T-helper 22 cell (primary cell): Measurements from ENCODE around the gene POT1.

Source experiments
- DNase-seq: peaks from one replicate; pipeline ENCODE4 v3.0.0-alpha.2; 2020; ENCODE audit warnings: low read depth

The POT1 gene

GRCh38 chr7:124801330-124801895 lies 128.2 kb downstream of the POT1 start:
- no peak for DNase-seq

- DNase-seq = no peak
Measured at GRCh38 chr7:124800386-124800785, 129.2 kb downstream of the POT1 start.

DNA sequence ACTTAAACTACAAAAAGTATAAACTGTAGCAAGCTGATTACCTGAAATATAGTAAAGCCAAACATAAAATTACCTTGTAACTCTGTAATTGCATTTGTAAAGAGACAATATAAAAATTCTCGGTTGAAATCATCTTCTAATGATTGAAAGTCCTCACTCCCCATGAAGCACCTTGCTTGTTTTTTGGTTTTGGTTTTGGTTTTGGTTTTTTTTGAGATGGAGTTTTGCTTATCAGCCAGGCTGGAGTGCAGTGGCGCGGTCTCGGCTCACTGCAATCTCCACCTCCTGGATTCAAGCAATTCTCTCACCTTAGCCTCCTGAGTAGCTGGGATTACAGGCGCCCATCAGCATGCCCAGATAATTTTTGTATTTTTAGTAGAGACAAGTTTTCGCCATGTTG lies 130.2 kb downstream of the POT1 start:
- no peak for DNase-seq

- DNase-seq = no peak
Measured at GRCh38 chr7:124796771-124797170, 132.9 kb downstream of the POT1 start.

GRCh38 chr7:124792696-124793095 lies 136.9 kb downstream of the POT1 start:
- no peak for DNase-seq

GRCh38 chr7:124792002-124792401 lies 137.6 kb downstream of the POT1 start:
- no peak for DNase-seq

DNA sequence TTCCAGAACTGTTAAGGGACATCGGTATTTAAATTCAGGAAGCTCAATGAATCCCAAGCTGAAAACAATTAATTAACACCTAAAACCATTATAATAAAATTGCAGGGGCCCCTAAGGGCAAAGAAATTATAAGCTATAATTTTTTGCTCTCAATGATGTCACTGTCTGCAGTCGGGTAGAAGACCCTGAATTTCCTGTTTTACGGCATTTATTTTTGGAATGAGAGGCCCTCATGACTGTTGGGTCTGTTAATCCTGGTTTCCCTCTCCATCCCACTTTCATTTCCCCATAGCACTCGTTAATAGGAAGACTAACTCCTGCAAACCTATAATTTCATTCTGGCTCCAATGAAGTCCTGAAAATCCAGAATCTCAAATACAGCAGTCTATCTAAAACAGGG lies 138.2 kb downstream of the POT1 start:
- no peak for DNase-seq

DNA sequence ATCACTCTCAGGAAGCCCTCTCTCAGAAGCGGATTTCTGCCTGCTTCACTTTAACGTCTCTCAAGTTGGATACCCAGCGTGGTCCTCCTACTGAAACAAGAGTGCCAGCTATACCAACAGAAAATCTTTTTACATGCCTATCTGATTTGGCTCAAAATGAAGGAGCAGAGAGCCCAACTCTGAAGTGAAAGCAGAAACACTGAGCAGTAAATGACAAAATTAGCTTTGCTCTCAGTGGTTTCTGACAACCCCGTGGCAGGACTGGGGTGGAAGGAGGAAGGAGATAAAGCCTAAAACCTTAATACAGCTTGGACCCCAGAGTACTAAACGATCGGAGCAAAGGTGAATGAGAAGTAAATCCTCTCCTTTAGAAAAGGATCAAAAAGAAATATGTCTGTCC lies 139.0 kb downstream of the POT1 start:
- DNase-seq = no peak

DNA sequence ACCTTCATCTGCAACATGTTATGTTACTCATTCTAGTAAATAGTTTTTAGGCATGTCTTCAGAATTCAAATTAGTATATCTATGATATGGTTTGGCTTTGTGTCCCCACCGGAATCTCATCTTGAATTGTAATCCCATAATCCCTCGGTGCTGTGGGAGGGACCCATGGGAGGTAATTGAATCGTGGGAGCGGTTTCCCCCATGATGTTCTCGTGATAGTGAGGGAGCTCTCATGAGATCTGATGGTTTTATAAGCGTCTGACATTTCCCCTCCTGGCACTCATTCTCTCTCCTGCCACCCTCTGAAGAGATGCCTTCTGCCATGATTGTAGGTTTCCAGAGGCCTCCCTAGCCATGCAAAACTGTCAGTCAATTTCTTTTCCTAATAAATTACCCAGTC lies 143.6 kb downstream of the POT1 start:
- DNase-seq = no peak

DNA sequence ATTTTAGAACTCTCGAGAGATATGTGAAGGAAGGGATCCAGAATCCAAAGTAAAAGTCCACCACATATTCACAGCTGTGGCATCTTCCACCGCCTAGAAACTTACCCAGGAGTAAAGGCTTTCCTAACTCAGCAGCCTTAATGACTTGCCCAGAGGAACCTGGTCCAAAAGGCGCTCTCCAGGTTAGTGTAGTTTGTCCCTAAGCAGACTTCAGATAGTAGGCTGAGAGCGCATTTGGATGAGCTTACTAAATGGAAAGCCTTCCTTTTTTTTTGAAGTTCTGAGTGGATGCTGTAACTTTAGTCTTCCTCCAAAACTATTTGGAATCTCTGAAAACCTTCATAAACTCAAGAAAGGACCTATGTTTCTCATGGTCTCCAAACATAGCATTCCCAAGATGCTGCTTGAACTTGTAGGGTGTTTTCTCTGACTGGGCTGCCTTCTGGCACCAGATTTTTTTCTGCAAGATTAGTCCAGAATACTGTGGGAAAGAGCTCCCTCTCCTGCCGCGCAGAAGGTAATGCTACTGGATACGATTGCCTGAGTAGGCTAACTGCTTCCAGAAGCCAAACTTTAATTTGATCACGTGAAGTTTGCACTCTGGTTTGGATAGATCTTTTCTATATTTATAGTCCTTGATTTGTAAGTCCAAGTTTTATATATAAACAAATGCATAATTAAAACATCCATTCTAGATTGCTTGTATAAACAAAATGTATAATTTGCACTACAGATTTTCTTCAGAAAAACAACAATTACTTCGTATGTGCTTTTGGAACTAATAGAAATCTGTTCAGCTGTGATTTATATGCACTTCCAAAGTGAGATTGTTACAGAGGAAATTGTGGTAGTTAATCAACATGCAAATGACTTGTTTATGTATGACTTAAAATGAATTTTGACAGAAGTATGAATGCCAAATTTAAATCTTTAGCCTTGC lies 144.5 kb downstream of the POT1 start:
- no peak for DNase-seq

DNA sequence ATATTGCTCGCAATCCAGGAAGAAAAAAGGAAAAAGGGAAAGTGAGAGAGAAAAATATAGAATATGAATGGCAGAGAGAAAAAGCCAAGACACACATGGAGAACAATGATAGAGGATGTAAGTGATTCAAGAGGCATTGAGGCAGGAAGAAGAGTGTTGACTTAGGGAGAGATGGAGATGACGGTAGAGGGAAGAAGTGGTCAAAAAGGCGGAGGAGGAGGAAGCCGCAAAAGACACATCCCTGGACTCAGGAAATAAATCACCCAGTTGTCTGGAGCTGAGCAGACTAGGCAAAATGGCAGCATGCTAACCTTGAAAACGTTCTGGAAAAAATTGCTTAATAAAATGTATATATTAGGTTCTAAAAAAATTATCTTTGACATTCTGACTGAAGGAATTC lies 146.4 kb downstream of the POT1 start:
- DNase-seq = no peak

DNA sequence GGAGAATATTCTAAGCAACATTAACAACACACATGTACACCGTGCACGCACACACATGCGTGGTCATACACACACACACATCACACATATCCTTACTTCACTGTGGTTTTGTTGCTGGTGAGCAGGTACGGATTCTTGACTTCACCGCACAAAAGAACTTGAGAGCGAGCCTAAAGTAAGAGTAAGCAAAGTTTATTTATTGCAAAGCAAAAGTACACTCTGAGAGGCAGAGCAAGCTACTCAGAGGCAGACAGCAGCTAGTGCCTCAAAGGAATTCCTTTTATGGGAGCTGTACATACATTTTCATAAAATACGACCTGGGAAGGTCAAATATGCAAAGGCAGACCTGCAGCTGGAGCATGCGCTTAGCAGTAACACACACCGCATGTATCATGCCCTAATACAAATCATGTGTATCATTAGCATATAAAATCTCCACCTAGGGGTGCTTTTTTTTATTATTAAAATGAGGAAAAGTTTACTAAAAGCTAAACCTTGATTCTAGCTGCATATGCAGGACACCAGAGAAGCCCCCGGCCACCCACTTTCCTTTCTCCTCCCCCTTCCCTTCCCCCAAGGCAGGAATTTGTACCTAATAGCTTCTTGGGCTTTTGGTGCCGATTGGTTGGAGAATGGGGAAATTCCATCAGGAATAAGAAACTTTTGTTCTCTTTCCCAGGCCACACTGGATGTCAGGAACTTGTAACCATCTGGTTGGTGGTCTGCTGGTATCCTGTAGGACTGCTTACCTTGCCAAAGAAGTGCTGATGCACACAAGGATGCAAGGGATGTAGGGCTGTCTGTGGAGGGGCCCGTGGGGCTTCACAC lies 147.5 kb downstream of the POT1 start:
- no peak for DNase-seq

DNA sequence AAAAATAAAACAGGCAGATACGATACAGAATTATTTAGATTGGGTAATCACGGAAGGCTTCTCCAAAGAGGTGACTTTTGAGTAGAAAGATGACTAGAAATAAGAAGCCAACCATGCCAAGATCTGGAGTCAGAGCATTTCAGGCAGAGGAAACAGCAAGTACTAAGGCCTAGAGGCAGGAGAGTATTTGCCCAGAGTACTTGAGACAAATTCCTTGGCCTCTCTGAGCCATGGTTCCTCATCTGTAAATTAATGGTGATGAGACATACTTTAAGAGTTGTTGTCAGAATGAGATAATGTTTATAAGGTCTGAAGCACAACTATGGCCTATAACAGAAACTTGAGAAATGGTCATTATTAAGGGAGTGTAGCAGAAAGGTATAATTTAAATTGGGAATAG lies 148.2 kb downstream of the POT1 start:
- DNase-seq = no peak

- DNase-seq = no peak
Measured at GRCh38 chr7:124780608-124781007, 149.0 kb downstream of the POT1 start.

GRCh38 chr7:124780056-124780455 lies 149.6 kb downstream of the POT1 start:
- DNase-seq = no peak

GRCh38 chr7:124779620-124780019 lies 150.0 kb downstream of the POT1 start:
- DNase-seq = no peak

- no peak for DNase-seq
Measured at GRCh38 chr7:124779194-124779593, 150.4 kb downstream of the POT1 start.

- DNase-seq = no peak
Measured at GRCh38 chr7:124777268-124777667, 152.4 kb downstream of the POT1 start.

DNA sequence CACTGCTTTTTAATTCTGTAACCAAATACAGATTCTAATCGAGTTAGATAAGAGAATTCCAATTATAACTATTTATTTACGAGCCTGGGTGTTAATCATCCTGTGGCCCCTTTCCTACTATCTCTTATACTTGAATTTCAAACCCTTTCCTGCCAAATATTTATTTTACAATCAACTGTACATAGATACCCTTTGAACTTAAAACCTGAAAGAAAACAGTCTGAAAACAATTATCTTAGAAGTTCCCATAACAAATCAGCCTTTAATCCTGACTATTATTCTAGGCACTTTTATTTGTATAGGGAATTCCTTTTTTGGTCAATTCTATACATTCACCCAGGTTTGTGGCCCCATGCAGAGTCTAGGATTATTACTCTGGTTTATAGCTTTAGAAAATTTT lies 153.5 kb downstream of the POT1 start:
- DNase-seq = no peak

DNA sequence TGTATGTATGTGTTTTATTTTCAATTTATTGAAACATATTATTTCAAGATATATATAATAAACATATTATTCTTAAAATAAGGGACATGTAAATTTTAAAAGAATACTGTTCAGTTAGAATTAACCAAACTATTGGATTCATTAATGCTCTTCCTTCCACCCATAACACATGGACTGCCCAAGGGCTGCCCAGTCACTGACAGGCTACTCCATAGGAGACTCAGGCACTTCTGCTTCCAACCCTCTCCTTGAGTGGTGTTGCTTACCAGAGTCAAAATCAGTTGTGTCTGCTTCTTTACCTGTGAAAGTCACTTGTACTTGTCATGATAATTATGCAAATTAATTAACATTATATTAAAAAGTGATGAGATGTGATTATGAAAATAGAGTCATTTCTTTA lies 154.2 kb downstream of the POT1 start:
- no peak for DNase-seq

GRCh38 chr7:124773938-124774337 lies 155.7 kb downstream of the POT1 start:
- DNase-seq = no peak

GRCh38 chr7:124773339-124773738 lies 156.3 kb downstream of the POT1 start:
- DNase-seq = no peak
